GM12878 (cell line): ENCODE measurements around the gene CEP78. TPM values are rescaled to one million over a fixed set of nuclear protein-coding genes. Genes with fewer than 3 reads are reported as not detected.

ENCODE experiments used
- ATAC-seq: fragments of 200-7000 bp; cut with Tn5 transposase; 3 replicates; pipeline ENCODE4 v1.9.1; 2020; ENCODE audit warnings: mild to moderate bottlenecking, moderate library complexity
- BruUV-seq: library from RNA; stranded (reverse); fragments of 400-500 nt; replicated peaks from 2 replicates; lab custom pipeline; 2021; lab: Mats Ljungman, UMichigan
- CTCF ChIA-PET: fragments of 300-600 bp; sonication (Branson Sonifier 250); formaldehyde crosslinking; extraction: SDS; loops from one replicate; lab custom pipeline; 2021; ENCODE audit warnings: inconsistent platforms; lab: Yijun Ruan, JAX
- POLR2A ChIA-PET: fragments of 350-600 bp; formaldehyde crosslinking; extraction: SDS; loops from one replicate; lab custom pipeline; 2021; ENCODE audit warnings: inconsistent platforms; lab: Charles Lee
- RAD21 ChIA-PET: fragments of 300-600 bp; sonication (Branson Sonifier 250); formaldehyde crosslinking; loops from one replicate; lab custom pipeline; 2023; ENCODE audit warnings: antibody characterized with exemption; ENCODE audit not compliant: unreplicated experiment; lab: Charles Lee
- SMC1A ChIA-PET: fragments of 300-600 bp; sonication (Branson Sonifier 250); formaldehyde crosslinking; loops from one replicate; lab custom pipeline; 2023; ENCODE audit not compliant: unreplicated experiment, uncharacterized antibody; lab: Charles Lee
- DNase-seq: peaks from one replicate; pipeline ENCODE4 v3.0.0-alpha.2; 2011; ENCODE audit warnings: low read depth, low spot score
- FAIRE-seq: peaks from 3 replicates; lab custom pipeline; 2011; peaks lifted over from hg19 to GRCh38; lab: Jason Lieb, UNC
- H2AFZ ChIP-seq: 2 replicates; pipeline ENCODE4 v1.6.0; 2011; ENCODE audit warnings: low read depth, low read length, control low read depth; ENCODE audit not compliant: control insufficient read depth
- H3K27ac ChIP-seq: 2 replicates; pipeline ENCODE4 v1.5.1; 2011; ENCODE audit warnings: control low read depth; ENCODE audit not compliant: control insufficient read depth, insufficient read depth
- H3K27me3 ChIP-seq, 2 experiments: replicated peaks in 1 of 2; 2 replicates each; pipeline versions ENCODE4 v1.6.0 to v1.6.1; 2011; ENCODE audit warnings: low read length in 1 of 2; ENCODE audit not compliant: control insufficient read depth in 2 of 2, insufficient read depth in 2 of 2
- H3K36me3 ChIP-seq, 2 experiments: 2 replicates each; pipeline ENCODE4 v1.5.1; 2011; ENCODE audit warnings: low read length in 1 of 2; ENCODE audit not compliant: control insufficient read depth in 2 of 2, insufficient read depth in 2 of 2
- H3K4me1 ChIP-seq: 2 replicates; pipeline ENCODE4 v1.6.1; 2011; ENCODE audit warnings: mild to moderate bottlenecking, low read length, moderate library complexity, mixed read lengths; ENCODE audit not compliant: control insufficient read depth, insufficient read depth
- H3K4me2 ChIP-seq: 2 replicates; pipeline ENCODE4 v1.6.0; 2011; ENCODE audit warnings: control low read depth; ENCODE audit not compliant: control insufficient read depth, insufficient read depth
- H3K4me3 ChIP-seq: fragments of 200-600 bp; sonication (generic); 2 replicates; pipeline ENCODE4 v1.5.1; 2016
- H3K79me2 ChIP-seq: 2 replicates; pipeline ENCODE4 v1.6.0; 2011; ENCODE audit warnings: low read length; ENCODE audit not compliant: control insufficient read depth, insufficient read depth
- H3K9ac ChIP-seq: 2 replicates; pipeline ENCODE4 v1.8.0; 2011; ENCODE audit warnings: low read length, control low read depth, mixed read lengths; ENCODE audit not compliant: control insufficient read depth, insufficient read depth
- H3K9me3 ChIP-seq: replicated peaks from 3 replicates; pipeline ENCODE4 v1.5.1; 2011; ENCODE audit warnings: mild to moderate bottlenecking, low read length; ENCODE audit not compliant: control insufficient read depth, insufficient read depth
- H4K20me1 ChIP-seq: 2 replicates; pipeline ENCODE4 v1.6.0; 2011; ENCODE audit not compliant: control insufficient read depth, insufficient read depth
- EED ChIP-seq: sonication (generic); IDR thresholded peaks from 2 replicates; pipeline ENCODE4 v1.6.1; 2016; ENCODE audit warnings: antibody characterized with exemption, low read depth
- EGR1 ChIP-seq, 2 experiments: IDR thresholded peaks; 1 replicate in 1 of 2; 2 replicates in 1 of 2; pipeline ENCODE4 v1.6.1; 2011 to 2012; ENCODE audit warnings: low read depth in 2 of 2, low read length in 2 of 2, borderline replicate concordance in 1 of 2, mild to moderate bottlenecking in 1 of 2, moderate library complexity in 1 of 2
- FOXK2 ChIP-seq: fragments of 450-650 bp; IDR thresholded peaks from 2 replicates; pipeline ENCODE4 v1.6.1; 2017; ENCODE audit warnings: mild to moderate bottlenecking, moderate library complexity
- HCFC1 ChIP-seq: fragments of 150-350 bp; IDR thresholded peaks from 2 replicates; pipeline ENCODE4 v1.6.1; 2014; ENCODE audit warnings: low read length
- JUND ChIP-seq: IDR thresholded peaks from 2 replicates; pipeline ENCODE4 v1.6.1; 2012; ENCODE audit warnings: low read depth, mild to moderate bottlenecking, low read length, improper control_type of control experiment, moderate library complexity
- MTA3 ChIP-seq: IDR thresholded peaks from 2 replicates; pipeline ENCODE4 v1.6.1; 2012; ENCODE audit warnings: low read length, inconsistent platforms, borderline replicate concordance
- MYC ChIP-seq: IDR thresholded peaks from 2 replicates; pipeline ENCODE4 v1.6.1; 2011; ENCODE audit warnings: mild to moderate bottlenecking, low read length, moderate library complexity, inconsistent platforms; ENCODE audit not compliant: insufficient read depth, insufficient replicate concordance, insufficient read length, severe bottlenecking
- NFYB ChIP-seq: IDR thresholded peaks from 2 replicates; pipeline ENCODE4 v1.6.1; 2011; ENCODE audit warnings: low read depth, mild to moderate bottlenecking, low read length, improper control_type of control experiment, moderate library complexity; ENCODE audit not compliant: insufficient read depth
- NRF1 ChIP-seq: conservative IDR thresholded peaks from 2 replicates; pipeline ENCODE4 v1.6.1; 2011; ENCODE audit warnings: mild to moderate bottlenecking, low read depth, low read length, improper control_type of control experiment
- PKNOX1 ChIP-seq: fragments of 450-650 bp; IDR thresholded peaks from 2 replicates; pipeline ENCODE4 v1.6.1; 2016; ENCODE audit warnings: mild to moderate bottlenecking
- RB1 ChIP-seq: fragments of 450-650 bp; formaldehyde crosslinking; IDR thresholded peaks from 2 replicates; pipeline ENCODE4 v1.6.1; 2017; ENCODE audit warnings: mild to moderate bottlenecking, borderline replicate concordance
- REST ChIP-seq: IDR thresholded peaks from 2 replicates; pipeline ENCODE4 v1.6.1; 2012; ENCODE audit warnings: mild to moderate bottlenecking, low read depth, low read length
- SP1 ChIP-seq: IDR thresholded peaks from one replicate; pipeline ENCODE4 v1.6.1; 2011; ENCODE audit warnings: low read depth, low read length
- SREBF2 ChIP-seq: IDR thresholded peaks from 2 replicates; pipeline ENCODE4 v1.6.1; 2012; ENCODE audit warnings: mild to moderate bottlenecking, low read length
- SUPT20H ChIP-seq: IDR thresholded peaks from 2 replicates; pipeline ENCODE4 v1.6.1; 2011; ENCODE audit warnings: low read depth, mild to moderate bottlenecking, low read length, moderate library complexity, borderline replicate concordance; ENCODE audit not compliant: control insufficient read depth
- TAF1 ChIP-seq: IDR thresholded peaks from 2 replicates; pipeline ENCODE4 v1.6.1; 2011; ENCODE audit warnings: mild to moderate bottlenecking, low read depth, low read length, borderline replicate concordance
- TCF12 ChIP-seq: IDR thresholded peaks from 2 replicates; pipeline ENCODE4 v1.6.1; 2011; ENCODE audit warnings: low read depth, mild to moderate bottlenecking, low read length
- TCF3 ChIP-seq: IDR thresholded peaks from 2 replicates; pipeline ENCODE4 v1.6.1; 2012; ENCODE audit warnings: low read depth, mild to moderate bottlenecking, low read length, borderline replicate concordance; ENCODE audit not compliant: insufficient read depth
- ZBED1 ChIP-seq: IDR thresholded peaks from 2 replicates; pipeline ENCODE4 v1.6.1; 2016; ENCODE audit warnings: borderline replicate concordance
- ZSCAN29 ChIP-seq: fragments of 450-650 bp; IDR thresholded peaks from 2 replicates; pipeline ENCODE4 v1.6.1; 2017; ENCODE audit warnings: mild to moderate bottlenecking, moderate library complexity
- WGBS: methylation state at CpG from one replicate; pipeline ENCODE4 v1.1.6; 2016; ENCODE audit warnings: low lambda C conversion rate; ENCODE audit not compliant: insufficient replicate concordance, insufficient coverage; ENCODE audit errors: missing lambda C conversion rate; 5-methylcytosine and 5-hydroxymethylcytosine counted together
- in situ Hi-C: fragments of 300-500 bp; cut with MboI; formaldehyde crosslinking; loops from 9 replicates; pipeline ENCODE4 v1.14.3; 2018; ENCODE audit warnings: mixed read lengths
- intact Hi-C: fragments of 100-400 bp; cut with micrococcal nuclease; formaldehyde crosslinking; loops from one replicate; pipeline ENCODE4 v1.14.2; 2022; ENCODE audit not compliant: unreplicated experiment
- polyA plus RNA-seq, 11 experiments: library from polyadenylated mRNA; depleted of rRNA in 4 of 11; unstranded in 6 of 11; stranded (reverse) in 5 of 11; fragments of >200 nt; fragmentation: Nextera tagmentation in 4 of 11; fragmentation: Illumina TruSeq in 1 of 11; extraction: Ambion mirVana in 4 of 11; extraction: Trizol in 1 of 11; gene quantifications; 1 replicate in 1 of 11; 2 replicates in 10 of 11; pipeline versions ENCODE4 v1.2.1 to v1.2.3, GENCODE V29; 2011 to 2016; ENCODE audit warnings: inconsistent platforms in 2 of 11, missing spikeins in 2 of 11, low read depth in 1 of 11
- total RNA-seq, 4 experiments: library from RNA; depleted of rRNA in 3 of 4; stranded (reverse); fragments of >200 nt in 3 of 4; fragmentation: Illumina TruSeq in 1 of 4; extraction: Trizol in 1 of 4; gene quantifications; 2 replicates each; pipeline versions ENCODE4 v1.2.1 to v1.2.3, GENCODE V29; 2013 to 2021

The CEP78 gene
- total and polyA plus RNA-seq, 10 of the 15 experiments (the other 5 are each of a cell fraction or from before 2014, with no cell fraction given): 4.1 to 44.9 (median 27.9) TPM

- TF ChIP-seq TCF3 (no peak), NRF1 (no peak), TCF12 (no peak), EGR1 (IDR thresholded peaks at IDR 0.05; ENCODE audit: borderline replicate concordance in 1 of 2, low read depth in 2 of 2, low read length in 2 of 2) (no peak)
These were observed 73.2 kb downstream of the CEP78 start (continued) for GRCh38 chr9:78309066-78309465.

GRCh38 chr9:78311075-78311474, 75.2 kb downstream of the CEP78 start:
- no peak for TF ChIP-seq RB1
- no peak for TF ChIP-seq SUPT20H
- no peak for TF ChIP-seq EED
- no peak for TF ChIP-seq FOXK2
- TF ChIP-seq ZBED1: no peak
- TF ChIP-seq PKNOX1: no peak
- no peak for TF ChIP-seq JUND
- TF ChIP-seq TAF1: no peak
- no peak for TF ChIP-seq SP1
- no peak for TF ChIP-seq HCFC1
- no peak for TF ChIP-seq MYC
- TF ChIP-seq SREBF2: no peak
- no peak for TF ChIP-seq REST
- no peak for TF ChIP-seq ZSCAN29
- TF ChIP-seq MTA3: no peak
- no peak for TF ChIP-seq NFYB
- no peak for TF ChIP-seq TCF12
- Histone ChIP-seq H3K9me3 (no peaks in the 10 kb centered on the region), H4K20me1 (no peaks in the 10 kb centered on the region), H3K36me3 (peaks cover 5 to 7% of the 10 kb centered on the region in 2 experiments), H2AFZ (no peak overlapping the region), H3K4me3 (no peak overlapping the region), H3K79me2 (no peaks in the 10 kb centered on the region), H3K27me3 (no peaks in the 10 kb centered on the region), H3K4me2 (no peak overlapping the region), H3K27ac (no peak overlapping the region), H3K4me1 (no peaks in the 10 kb centered on the region), H3K9ac (no peak overlapping the region)
- intact Hi-C loops: no loop called here
- ATAC-seq: no peak
- ChIA-PET RAD21 (no interaction called here), CTCF (no interaction called here), POLR2A (no interaction called here), SMC1A (interaction anchor here (0.6 kb wide), 1 partner anchor 25 kb away, joined by 3 read pairs; no protein-coding TSS in a partner anchor)
- WGBS: 96% methylated on average over 5 of the region's 5 CpGs
- BruUV-seq: no TSS peak
- DNase-seq: no peak
- no peak for FAIRE-seq
- in situ Hi-C loops: no loop called here
